T follicular helper cell (primary cell): ENCODE results near the gene CETN1.

ENCODE experiments used
- DNase-seq: peaks from one replicate; pipeline ENCODE4 v3.0.0-alpha.2; 2020; ENCODE audit warnings: low read depth

CETN1 gene

DNA sequence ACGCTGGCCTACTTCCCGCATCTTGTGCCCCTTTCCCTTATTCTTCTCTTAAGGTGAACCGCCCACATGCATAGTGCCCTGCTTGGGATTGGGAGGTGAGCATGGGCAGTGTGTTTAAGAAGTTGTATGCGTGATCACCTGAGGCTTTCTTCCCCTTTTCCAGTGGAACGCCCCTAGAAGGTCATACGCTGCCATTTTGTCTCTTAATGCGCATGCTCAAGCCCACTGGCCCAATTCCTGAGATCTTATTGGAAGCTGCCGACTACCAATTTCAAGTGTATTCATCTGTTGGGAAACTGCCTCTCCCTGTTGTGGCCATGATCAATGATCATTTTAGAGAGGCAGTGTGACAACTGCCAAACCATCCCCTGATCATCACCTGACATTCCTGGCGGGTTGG is 3.3 kb upstream of the CETN1 start:
- no peak for DNase-seq

DNA sequence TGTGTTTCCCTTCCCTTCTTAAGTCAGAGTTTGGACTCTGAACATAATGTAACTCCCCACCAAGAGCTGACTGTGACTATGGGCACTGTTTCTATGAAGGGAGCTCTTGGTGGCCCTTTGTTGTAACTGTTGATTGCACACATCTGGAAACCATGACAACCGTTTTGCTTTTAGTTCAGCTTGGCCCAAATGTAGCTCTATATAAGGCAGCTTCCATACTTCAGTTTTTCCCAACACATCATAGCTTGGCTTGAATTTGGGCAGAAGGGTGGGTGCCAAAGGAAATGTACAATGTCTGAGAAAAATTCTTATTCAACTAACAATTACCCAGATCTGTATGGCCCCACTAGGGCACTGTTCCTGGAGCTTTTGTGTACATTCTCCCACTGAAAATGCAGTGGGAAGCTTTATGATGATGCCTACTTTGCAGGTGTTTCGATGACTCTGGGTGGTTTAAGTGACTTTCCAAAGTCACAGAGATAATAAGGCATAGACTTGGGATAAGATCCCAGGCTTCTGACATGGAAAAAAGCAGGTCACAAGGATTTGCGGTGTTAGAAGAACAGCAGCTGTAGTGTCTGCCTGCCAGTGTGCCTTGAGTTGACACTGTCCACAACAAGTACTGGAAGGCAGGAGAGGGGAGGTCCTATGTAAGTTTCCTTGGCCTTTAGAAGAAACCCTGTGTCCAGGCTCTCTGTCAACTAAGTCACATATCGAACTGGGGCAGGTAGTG is 2.4 kb upstream of the CETN1 start:
- DNase-seq, result no peak

DNA sequence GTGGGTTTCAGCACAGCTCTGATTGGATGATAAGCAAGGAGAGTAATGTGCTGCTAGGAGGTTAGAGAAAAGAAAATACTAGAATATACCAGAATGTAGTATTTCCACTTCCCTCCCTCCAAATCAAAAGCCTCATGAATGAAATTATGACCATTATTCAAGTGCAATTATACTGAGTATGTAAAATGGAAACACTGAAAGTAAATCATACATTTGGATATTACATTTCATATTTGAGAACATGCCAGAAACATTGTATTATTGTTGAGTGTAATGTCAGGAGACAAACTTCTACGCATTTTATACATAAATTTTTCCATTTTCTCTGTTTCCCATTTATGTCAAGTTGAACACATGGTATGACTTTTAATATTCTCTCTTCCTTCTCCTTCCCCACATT is 942 bp upstream of the CETN1 start:
- no peak for DNase-seq

DNA sequence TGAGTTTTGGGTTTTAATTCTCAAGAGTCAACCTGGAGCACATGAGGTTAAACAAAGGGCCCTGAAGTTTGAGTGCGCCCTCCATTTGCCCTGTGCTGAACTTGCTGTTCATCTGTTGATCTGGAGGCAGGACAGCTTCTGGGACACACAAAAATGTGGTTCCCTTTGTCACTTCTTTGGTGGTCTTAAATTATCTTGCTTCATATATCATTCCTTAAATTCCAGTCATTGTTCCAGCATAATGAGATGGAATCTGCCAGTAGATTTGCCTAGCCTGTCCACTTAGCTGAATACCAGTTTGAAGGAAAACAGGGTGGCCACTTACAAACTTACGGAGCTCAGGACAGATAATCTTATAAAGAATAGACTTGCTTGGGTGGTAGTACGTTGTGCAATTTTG is 916 bp downstream of the CETN1 start:
- no peak for DNase-seq

DNA sequence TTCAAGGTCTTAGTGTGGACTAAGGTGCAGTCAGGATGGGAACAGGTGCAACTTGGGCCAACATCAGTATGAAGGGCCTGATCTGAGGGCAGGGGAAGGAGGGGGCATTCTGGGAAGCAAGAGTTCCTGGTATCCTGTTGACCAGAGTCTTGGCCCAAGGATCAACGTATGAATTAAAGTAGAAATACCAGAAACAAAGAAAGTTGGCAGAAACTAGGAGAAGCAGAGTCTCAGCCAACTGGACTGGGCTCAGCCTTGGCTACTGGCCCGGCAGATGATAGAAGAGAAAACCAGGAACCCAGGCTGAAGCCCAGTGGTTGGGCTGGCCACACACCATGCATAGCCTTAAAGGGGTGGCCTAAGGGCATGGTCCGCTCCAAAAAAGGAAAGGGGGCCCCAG is 2.3 kb downstream of the CETN1 start:
- DNase-seq, result no peak

DNA sequence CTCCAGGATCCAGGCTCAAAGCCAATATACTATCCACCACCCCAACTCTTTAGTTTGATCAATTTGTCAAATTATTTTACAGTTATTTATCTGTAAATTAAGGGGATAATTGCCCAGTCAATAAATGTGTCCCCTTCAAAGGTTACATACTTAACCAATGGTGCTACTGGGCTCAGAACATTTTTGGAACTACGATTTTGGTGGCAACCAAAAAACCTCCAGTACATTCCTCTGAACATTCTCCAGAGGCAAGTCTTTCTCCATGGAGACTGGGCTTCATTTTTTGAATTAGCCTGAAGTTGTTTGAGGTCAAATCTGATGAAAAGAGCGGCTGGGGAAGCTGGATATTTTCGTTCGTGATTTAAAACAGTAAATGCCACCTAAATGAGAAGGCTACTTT is 14.9 kb downstream of the CETN1 start:
- no peak for DNase-seq

DNA sequence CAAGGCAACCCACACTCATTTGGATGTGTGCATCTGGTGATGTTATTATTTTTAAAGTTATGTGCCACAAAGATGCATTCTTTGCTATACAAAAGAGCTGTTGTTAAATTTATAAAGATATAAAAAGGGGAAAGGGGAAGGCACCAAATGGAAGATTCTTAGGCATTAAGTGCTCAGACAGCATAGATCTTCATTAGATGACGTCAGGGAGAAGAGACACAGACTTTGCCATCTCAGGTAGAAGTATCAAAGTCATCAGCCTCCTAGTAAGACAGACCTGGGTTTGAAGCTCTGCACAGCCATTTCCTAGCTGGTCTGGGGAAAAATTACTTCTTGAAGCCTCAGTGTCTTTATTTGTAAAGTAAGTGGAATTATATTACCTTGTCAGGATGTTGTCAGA is 15.4 kb downstream of the CETN1 start:
- no peak for DNase-seq

DNA sequence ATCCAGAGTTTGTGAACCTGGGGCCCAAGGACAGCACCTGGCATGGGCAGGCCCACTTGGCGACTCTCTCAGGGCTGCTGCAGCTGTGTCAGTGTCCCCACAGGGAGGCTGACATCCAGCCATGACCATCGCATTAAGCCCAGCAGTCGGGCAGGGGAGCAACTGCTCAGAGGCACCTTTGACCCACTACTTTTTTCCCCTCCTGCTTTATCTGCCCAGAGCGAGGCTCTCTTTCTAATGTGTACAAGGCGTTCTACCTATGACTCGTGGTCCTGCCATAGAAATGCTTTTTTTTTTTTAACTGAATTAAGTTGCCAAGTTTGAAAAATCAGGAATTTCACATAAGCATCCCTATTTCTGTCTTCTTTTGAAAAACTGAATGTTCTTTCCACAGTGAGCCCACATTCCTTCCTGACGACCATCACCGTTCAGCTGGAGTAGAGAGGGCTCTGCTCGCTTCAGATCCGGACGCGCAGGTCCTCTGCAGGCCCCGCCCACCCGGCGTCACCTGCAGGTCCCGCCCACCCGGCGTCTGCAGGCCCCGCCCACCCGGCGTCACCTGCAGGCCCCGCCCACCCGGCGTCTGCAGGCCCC is 16.2 kb downstream of the CETN1 start:
- DNase-seq, result no peak

DNA sequence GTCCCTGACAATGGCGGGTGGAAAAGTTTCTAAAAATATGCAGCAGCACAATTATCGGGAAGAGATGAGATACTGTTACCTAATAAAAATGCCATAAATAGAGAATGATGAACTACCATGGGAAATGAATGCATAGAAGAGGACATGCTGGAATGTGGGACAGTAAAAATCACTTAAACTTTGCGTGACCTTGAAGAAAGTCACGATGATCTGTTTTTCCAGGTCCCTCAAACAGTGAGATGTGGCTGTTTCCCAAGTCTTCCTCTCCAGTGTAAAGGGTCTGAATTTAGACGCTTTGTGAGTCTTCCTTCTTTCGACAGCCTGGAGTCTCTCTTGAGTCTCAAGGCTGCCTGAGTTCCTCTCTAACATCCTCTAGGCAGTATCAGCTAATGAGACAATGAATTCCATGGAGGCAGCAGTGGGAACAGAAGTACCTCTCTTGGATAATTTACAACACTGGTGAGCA is 18.0 kb downstream of the CETN1 start:
- DNase-seq, result no peak

DNA sequence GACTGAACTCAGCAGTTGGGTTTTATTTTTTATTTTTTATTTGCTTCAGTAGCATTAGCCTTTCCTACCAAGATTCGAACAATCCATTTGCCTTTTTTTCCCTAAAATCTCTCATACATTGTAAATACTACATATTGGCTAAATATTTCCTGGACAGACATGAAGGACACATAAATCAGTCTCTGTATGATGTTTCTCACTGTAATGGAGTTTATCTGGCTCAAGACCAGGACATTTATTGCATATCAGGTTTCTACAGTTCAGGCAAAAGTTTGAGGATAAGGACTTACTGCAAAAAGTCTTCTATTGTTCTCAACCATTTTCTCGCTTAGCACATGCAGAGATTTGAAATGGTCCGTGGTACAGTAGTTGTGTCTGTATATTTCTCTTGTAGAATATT is 19.9 kb downstream of the CETN1 start:
- no peak for DNase-seq

DNA sequence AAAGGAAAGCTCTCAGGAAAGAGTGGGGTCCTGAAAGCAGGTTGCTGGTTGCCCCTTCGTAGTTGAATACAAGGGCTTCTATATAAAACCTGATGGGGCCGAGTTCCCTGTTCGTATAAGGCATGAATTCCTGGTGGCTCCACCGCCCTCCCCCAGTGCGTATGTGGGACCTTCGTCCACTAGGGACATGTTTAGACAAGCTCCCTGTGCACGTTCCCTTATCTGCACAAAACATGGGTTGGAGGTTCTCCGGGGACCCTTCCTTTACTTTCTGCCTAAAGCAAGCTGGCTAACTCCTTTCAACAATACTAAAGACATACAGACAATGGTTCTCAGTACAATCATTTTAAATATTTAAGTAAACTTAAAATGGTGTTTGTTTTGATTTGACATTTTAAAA is 24.6 kb downstream of the CETN1 start:
- DNase-seq, result no peak

DNA sequence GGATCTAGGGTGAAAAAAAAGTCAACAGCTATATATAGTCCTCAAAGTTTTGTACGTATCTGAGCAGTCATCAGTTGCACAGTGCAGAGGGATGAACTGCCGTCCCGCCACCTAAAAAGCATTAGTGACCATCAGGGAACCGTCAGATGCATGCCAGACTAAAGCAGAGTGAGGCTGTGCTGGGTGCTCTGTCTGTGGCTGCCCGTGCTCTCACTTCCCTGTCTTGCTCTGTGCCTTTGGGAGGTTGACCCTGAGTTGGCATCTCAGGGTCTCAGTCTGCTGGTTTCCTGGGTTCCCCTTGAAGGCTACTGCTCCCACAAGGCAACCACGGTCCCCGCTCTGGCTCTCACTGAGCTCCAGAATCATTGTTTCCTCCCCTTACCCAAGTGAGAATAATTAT is 27.8 kb downstream of the CETN1 start:
- DNase-seq, result no peak

DNA sequence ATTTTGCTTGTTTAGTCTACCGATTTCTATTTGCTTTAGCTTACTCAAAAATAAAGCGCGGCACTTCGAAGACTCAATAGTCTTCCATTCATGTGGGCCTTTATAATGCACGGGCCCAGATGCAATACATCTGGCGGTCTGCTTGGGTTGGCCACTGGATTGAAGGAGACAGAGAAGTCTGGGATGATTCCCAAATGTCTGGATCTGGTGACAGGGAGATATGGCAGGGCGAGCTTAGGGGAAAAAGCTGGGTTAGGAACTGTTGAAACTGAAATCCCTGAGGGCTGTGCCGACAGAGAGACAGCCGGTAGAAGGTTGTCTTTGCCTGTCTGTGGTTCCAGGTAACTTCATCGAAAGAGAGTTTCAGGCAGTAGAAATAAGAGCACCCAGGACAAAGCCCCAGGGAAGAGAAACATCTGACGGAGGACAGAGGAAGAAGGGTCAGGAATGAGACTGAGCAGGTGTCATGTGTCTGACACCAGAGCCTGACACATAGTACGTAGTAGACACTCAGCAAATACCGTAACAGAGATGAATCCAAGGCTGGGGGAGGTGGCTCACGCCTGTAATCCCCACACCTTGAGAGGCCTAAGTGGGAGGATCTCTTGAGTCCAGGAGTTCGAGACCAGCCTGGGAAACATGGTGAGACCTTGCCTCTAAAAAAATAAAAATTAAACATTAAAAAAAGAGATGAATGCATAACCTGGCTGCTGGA is 30.2 kb downstream of the CETN1 start:
- DNase-seq, result no peak

DNA sequence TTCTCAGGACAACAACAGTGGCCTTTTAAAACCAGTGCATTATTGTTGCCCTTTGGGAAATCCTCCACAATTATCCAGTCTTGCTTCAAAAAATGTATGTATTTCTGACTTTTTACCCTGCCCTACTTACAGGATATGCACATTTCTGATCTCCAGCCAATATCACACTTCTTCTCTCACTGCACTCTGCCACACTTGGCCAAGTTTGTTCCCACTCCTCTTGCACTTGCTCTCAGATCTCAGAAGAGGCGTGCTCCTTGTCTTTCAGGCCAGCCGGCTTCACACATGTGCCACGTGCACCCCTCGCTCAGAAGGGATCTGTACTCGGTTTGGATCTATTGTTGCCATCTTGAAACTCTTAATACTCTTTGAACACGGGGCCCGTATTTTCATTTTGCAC is 32.0 kb downstream of the CETN1 start:
- no peak for DNase-seq

DNA sequence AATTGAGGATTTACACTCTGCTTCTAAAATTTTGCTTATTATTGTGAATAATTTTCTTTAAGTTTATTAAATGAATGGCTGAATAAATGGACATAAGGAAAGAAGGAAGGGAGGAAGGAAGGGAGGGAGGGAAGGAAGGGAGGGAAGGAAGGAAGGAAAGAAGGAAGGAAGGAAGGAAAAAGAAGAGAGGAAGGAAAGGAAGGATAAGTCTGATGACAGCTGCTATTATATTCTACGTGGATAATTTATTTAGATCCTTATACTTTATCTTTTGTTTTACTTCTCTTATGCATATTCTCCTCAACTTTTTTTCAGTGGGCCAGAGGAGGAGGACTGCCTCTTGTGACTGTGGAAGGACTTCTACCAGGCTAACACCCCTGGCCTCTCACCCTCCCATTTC is 34.0 kb downstream of the CETN1 start:
- DNase-seq, result no peak

DNA sequence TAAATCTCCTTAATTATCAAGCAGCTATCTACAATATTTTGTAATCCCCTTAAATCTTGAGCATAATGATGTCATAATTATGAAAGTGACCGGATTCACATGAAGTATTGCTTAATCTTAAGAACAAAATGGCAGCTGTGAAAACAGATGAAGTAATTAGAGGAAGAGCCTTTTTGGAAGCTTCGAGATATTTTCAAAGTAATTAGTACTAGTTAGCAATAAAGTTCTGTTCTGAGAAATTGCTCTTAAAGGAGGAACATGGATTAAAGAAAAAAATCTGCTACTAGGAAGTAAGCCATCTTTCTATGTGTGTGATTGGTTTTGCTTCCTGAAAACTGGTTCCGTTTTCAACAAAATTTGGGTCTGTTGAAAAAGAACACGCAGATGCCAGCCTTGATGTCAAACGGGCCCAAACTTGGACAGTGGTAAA is 34.9 kb downstream of the CETN1 start:
- DNase-seq, result no peak

DNA sequence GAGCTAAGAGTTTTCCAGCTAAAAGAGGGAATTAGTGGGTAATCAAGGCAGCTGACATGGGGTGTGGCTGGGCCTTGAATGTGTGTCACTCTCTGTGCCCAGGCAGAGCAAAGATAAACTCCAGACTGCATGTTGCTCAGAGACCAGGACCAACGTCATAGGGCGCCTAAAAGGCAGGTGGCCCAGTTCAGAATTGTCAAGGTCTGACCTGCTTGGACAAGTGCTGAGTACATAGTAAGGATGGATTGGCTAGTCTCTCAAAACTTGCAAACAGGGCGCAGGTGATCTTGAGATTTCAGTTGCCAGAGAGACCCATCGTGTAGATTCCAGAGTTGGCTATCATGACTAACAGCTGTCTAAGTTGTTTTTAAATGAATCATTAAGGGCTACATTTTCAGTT is 35.6 kb downstream of the CETN1 start:
- no peak for DNase-seq

DNA sequence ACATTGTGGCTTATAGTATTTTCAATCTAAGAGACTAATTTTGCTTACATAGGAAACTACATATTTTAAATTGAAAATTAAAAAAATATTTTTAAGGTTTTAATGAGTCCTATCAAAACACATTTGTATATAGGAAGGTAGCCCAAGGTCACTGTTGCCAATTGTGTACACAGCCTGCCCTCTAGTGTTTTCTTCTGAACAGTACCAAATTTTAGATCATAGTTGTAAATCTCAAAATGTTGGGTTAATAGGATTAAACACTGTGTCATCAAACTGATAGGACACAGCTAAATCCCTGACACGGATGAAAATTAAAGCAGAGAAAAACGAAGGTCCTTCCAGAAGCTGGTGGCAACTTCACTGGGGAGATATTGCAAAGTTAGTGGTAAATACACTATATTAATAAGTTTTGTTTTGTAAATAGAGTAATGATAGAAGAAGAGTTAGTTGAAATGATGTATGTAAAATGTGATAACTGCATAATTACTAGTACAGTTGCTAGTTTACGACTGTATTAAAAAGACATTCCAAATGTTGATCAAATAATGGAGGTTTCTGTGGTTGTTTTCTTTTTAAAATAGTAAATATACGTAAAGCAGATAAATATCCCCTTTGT is 36.3 kb downstream of the CETN1 start:
- no peak for DNase-seq

DNA sequence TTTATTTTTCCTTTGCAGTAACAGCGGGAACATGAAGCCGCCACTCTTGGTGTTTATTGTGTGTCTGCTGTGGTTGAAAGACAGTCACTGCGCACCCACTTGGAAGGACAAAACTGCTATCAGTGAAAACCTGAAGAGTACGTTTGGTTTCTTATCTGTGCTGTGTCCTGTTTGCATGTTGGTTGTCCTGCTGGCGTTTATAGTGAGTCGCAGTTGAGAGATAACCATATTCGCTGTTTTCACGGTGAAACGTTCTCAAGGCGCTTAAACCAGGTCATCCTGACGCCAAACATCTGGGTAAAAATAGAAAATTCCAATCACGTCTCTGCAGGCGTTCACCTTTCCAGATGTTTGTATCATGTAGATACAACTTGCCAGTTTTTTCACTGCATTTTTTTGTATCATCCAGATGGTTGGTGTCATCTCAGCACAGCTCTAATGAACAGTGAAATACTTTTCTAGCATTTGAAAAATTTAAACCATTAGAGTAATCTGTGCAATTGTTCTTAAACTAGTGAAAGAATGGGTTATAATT is 37.9 kb downstream of the CETN1 start:
- no peak for DNase-seq

DNA sequence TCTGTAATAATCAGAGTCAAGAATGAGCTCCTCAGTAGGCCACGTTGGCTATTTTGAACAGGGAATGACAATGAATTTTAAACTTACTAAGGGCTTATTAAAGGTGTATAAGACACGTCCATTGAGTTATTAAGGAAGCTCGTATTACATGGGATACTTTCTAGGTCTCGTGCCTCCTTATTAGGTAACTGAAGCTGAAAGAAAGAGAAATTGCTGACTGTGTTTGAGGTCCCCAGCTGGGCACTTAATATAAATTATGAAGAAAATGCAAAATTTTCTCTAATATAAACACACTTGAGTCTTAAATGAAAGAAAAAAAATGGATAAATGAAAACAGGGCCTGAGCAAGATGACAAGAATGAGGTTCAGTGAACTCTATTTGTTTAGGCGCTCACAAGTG is 38.4 kb downstream of the CETN1 start:
- no peak for DNase-seq

DNA sequence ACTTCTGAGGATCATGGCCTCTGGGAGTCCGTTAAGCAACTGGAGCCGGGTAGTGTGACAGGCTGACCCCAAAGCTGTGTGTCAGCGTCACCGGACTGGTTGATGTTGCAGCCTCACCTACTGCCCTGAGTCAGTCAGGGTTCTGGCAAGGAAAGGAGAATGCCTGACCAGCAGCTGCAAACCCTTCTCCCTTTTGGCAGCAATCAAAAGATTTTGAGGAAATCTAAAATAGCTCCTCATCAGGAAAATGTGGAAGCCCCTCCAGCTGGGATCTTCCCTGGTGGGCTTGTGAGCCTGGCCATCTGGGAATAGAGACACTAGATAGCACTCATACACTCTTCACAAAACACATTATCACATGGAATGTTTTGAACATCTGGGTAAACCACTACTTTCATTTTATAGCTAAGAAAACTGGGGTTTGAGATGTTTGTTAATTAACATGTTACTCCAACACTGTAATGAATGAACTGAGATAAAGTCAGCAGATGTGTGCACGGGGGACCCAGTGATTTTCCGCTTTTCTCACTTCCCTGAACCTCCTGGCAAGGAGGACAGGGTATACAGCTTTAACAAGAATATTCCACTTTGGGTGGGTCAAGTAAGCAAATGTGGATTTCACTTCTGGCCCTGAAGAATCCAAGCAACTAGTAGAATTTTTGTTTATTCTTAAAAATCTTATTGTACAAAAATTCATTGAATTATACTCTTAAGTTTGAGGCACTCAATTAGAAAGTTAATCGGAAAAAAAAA is 41.3 kb downstream of the CETN1 start:
- DNase-seq, result no peak

DNA sequence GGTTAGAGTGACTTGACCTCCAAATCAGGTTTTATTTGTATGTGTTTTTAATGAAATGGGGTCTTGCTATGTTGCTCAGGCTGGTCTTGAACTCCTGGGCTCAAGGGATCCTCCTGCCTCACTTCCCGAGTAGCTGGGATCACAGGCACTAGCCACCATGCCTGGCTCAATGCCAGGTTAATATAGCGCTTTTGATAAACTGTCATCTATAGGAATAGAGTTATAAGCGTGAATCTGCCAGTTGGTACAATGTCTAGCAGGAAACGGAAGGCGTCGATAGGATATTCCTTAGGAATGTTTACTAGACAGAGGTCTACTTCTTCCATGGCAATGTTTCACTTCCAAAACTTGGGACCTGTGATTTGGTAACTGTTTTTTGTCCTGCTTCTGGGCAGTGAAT is 42.1 kb downstream of the CETN1 start:
- no peak for DNase-seq
